Esophagus muscularis mucosa (tissue), 4 donors: ENCODE data around the gene LOXL1.

Source experiments
- EP300 ChIP-seq: sonication (generic); formaldehyde crosslinking; IDR thresholded peaks from one replicate; pipeline ENCODE4 v1.6.1; 2017; ENCODE audit warnings: antibody characterized with exemption
- POLR2A ChIP-seq: fragments of 450-650 bp; IDR thresholded peaks from one replicate; pipeline ENCODE4 v1.6.1; 2017; ENCODE audit warnings: antibody characterized with exemption, moderate library complexity, mild to moderate bottlenecking, low read depth
- TF ChIP-seq, protein P1 (sequence below), 3 experiments: fragments of 200-600 bp in 2 of 3; fragments of 450-650 bp in 1 of 3; sonication (generic) in 2 of 3; IDR thresholded peaks; one replicate each; pipeline ENCODE4 v1.5.1; 2017 to 2019; ENCODE audit warnings: antibody characterized with exemption in 3 of 3, mild to moderate bottlenecking in 2 of 3, moderate library complexity in 1 of 3

DNA sequence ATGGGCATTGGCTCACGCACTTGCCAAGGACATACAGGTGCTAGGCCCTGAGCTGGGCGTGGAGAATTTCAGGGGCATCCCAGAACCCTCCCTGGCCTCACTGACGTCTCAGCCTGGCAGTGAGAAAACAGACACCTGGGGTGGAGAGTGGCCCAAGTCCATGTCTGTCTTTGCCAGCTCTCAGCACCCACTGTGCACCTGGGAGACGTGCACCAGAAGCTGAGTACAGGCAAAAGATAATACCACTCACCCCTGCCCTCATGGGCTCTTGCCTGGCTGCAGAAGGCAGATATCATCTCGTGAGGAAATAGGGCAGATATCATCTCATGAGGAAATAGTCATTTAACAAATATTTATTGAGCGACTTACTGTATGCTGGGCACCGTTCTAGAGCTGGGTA lies 8.0 kb downstream of the LOXL1 start:
- TF ChIP-seq, protein P1, sequence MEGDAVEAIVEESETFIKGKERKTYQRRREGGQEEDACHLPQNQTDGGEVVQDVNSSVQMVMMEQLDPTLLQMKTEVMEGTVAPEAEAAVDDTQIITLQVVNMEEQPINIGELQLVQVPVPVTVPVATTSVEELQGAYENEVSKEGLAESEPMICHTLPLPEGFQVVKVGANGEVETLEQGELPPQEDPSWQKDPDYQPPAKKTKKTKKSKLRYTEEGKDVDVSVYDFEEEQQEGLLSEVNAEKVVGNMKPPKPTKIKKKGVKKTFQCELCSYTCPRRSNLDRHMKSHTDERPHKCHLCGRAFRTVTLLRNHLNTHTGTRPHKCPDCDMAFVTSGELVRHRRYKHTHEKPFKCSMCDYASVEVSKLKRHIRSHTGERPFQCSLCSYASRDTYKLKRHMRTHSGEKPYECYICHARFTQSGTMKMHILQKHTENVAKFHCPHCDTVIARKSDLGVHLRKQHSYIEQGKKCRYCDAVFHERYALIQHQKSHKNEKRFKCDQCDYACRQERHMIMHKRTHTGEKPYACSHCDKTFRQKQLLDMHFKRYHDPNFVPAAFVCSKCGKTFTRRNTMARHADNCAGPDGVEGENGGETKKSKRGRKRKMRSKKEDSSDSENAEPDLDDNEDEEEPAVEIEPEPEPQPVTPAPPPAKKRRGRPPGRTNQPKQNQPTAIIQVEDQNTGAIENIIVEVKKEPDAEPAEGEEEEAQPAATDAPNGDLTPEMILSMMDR (IDR thresholded peaks at IDR 0.05): no peak
- no peak for TF ChIP-seq POLR2A
- TF ChIP-seq EP300: no peak
